Stimulated activated CD8-positive, alpha-beta memory T cell treated with anti-CD3 and anti-CD28 coated beads, Interleukin-15, amount 100 ng/mL, for 24 hours (primary cell): ENCODE data around the gene GLIS2.

ENCODE experiments used
- DNase-seq: peaks from one replicate; pipeline ENCODE4 v3.0.0-alpha.2; 2020; ENCODE audit warnings: low read depth

Gene GLIS2

DNA sequence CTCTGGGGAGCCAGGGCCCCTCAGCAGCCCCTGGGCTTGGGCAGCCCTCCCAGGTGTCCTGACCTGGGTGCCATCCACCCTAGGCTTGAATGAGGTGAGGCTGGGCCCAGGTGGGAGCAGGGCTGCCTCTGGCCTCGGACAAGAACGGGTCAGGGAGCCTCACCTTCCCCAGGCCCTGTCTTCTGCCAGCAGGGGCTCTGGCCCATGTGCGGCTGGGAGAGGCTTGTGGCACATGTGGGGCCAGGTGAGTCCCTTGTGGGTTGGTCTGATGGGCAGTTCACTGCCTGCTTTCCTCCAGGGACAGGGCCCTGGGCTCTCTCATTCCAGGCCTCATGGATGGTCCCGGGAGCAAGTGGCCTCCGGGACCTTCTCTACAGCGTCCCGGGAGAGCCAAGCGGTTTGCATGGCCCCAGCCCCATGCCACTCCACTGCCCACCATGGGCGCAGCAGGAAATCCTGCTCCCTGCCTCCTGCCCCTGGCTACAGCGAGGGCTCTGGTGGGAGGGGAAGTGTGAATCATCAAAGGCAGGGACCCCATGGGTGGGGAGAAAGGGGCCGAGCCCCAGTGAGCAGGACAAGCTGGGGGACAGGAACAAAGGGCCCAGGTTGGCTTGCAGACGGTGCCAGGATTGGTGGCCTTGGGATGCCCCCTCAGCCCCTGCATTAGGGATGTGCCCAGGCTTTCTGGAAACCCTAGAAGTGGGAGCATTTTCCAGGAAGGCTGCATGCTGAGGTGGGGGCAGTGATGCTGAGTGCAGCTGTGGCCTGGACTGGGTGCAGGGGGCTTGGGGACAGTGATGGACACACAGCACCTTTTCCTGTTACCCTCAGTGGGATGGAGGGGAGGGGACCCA, 68.0 kb downstream of the GLIS2 start:
- no peak for DNase-seq

DNA sequence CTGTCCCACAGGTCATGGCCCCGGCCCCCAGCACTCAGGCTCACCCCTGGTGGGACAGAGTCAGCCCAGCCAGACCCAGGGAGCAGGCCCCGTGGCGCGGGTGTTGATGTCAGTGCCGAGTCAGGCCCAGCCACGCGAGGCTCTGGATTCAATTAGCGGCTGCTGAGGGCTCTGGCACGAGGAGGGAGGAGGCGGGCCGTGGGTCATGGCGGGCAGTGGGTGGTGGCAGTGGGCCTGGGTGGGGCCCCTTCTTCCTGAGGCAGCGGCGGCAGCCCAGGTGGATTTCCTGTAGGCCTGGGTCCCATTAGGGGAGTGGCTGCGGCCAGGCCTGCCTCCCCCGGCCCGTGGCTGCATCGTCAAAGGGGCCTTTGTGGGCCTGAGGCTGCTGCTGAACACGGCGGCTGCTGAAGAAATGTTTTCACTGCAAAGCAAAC, 68.7 kb downstream of the GLIS2 start:
- no peak for DNase-seq

DNA sequence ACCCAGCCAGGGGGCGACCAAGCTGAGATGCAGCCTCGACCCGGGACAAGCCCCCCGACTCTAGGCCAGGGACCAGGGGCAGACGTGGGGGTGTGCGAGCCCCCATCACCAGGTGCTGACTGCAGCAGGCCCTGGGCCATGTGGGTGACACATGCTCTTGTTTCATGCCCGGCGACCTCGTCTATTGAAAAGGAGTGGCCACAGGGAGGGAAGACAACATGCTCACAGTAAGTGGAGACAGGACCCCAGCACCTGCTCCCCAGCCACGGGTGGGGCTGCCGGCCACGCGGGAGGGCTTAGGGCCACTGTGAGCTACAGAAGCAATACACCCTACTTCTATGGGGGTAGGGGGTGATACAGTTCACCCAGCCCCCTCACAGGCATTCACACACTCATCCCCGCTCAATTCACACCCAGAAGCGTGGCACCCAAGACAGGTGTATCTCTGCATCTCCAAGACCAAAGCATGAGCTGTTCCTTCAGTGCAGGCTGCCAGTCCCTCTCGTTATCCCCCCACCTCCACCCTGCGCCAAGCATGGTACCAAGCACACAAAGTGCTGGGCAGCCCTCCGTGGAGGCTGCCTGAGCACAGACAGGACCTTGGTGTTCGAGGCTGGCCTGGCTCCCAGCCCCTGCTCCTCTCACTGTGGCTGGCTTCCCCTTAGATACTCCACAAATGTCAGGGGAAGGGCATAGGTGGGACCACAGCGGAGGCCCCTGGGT, 69.4 kb downstream of the GLIS2 start:
- no peak for DNase-seq

DNA sequence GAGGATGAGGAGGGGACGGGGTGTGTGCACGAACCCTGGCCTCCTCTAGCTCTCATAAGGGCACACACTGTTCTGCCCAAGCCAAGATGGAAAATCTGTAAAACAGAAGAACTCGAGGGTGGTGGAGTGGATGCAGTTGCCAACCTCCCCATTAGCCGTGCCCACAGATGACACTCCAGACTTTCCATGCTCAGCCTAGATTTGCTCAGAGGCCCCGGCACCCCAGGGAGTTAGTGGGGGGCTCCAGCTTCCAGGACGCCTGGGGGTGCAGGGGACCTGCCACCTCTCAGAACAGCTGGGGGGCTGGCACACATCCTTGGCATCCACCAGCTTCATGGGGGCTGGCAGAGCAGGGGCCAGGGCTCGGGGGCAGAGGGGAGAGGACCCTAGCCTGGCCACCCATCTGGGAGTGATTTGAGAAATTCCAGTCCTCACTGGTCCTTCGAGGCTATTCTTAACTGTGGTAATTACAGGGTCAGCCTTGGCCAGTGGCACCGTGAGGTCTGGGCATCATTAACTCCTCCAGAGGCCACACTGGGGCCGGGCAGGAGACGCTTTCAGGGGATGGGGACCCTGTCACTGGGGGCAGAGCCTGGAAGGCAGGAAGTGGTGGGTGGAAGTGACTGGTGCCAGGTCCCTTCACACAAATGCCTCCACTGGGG, 70.1 kb downstream of the GLIS2 start:
- DNase-seq: no peak

DNA sequence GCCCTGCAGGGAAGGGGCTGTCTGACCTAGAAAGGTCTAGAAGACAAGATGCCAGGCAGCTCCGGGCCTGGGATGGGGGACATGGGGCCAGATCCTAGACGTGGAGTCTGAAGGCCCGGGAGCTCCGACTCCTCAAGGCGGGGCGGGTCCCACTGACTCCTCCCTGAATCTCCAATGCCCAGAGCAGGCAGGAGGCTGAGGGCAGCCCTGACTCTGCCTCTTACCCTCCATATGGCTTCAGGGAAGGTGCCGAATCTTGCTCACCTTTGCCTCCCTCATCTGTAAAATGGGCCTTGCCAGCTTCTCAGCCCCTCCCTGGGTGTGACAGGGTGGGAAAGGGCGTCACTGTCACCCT, 70.6 kb downstream of the GLIS2 start:
- no peak for DNase-seq

DNA sequence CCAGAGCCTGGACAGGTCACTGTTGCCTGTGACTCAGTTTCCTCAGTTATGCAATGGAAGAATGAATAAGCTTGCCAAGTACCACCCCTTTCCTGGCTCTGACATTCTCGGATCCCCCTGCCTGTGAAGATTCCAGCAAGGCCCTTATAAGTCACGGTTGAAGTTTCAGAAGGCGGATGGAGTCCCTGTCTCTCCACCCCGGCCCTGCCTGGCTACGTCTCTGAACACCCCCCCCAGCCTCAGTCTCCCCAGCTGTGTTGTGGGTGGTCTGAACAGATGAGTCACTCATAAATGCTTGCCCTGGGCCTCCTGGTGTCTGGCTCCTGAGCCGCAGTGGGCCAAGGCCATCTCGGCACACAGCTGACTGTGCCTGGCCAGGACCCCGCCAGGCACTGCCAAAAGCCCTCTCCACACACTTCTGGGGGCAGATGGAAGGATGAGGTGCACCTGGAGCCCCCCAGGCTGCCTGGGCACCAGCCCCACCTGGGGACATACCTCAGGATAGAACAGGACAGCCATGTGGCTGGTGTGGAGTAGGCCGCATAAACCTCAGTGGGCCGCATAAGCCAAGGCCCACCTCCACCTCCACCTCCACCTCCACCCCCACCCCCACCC, 71.2 kb downstream of the GLIS2 start:
- no peak for DNase-seq

DNA sequence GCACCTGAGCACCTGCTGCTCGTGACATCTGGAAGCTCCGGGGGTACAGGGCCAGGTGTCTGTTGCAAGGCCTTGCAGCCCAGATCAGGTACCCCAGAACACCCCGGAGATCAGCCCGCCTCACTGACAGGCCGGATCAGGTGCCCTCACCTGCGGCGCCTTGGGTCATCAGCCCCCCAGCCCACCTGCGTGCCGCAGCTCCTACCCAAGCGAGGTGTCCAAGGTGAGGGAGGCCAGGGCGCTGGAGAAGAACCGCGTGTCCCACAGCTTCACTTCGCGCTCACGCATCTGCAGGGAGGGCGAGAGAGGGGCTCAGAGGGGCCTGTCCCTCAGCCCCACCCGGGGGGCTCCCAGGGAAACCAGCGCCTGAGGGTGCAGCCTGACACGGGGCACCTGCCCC, 71.9 kb downstream of the GLIS2 start:
- DNase-seq: no peak

DNA sequence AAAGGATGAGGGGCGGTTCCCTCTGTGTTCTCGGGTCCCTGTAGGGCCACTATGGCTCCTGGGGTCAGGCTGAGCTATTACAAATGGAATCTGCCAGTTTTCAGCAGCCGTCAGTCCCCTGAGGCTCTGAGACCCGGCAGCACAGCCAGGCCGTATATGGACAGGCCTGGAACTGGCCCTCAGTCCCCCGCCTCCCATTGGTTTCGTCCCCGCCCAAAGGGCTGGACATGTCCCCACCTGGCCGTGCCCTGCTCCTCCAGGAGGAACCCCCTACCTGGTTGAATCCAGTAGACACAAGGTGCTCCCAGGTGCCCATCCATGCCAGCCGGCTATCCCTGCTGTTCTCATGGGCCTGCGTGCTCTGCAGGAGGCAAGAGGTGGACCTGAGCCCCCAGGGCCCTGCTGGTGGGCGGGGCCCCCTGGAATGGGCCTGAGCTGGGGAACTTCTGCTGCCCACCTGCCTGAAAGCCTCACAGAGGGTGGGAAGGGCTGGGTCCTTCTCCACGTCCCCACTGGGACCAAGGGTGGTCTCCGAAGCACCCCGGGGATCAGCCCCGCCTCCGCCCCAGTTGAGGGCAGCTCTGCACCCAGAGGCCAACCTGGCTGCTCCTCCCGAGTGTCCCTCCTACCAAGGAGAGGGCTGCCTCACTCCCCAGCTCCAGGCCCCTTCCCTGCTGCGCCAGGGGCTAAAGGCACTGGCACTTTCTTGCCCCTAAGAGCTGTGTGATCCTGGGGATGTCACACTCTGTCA, 72.6 kb downstream of the GLIS2 start:
- DNase-seq: no peak
